HepG2 (cell line): Measurements from ENCODE around the gene PAIP1. TPM values are rescaled to one million over a fixed set of nuclear protein-coding genes. Genes with fewer than 3 reads are reported as not detected.
A peak's percentile ranks its signal among the peaks of the same experiment; 100 is the strongest.

ENCODE experiments used
- CC2D1A ChIP-seq: sonication (generic); formaldehyde crosslinking; IDR thresholded peaks from 2 replicates; pipeline ENCODE4 v1.8.1; 2023; ENCODE audit warnings: mild to moderate bottlenecking, missing genetic modification reagents
- CEBPG ChIP-seq: IDR thresholded peaks from 2 replicates; pipeline ENCODE4 v1.6.1; 2016
- GTF2F1 ChIP-seq: fragments of 150-350 bp; IDR thresholded peaks from 2 replicates; pipeline ENCODE4 v1.6.1; 2014; ENCODE audit warnings: low read length
- HMGA1 ChIP-seq: sonication (generic); formaldehyde crosslinking; conservative IDR thresholded peaks from 2 replicates; pipeline ENCODE4 v1.4.0; 2020; ENCODE audit warnings: missing genetic modification reagents
- JARID2 ChIP-seq: sonication (generic); formaldehyde crosslinking; IDR thresholded peaks from 2 replicates; pipeline ENCODE4 v1.8.1; 2023; ENCODE audit warnings: missing genetic modification reagents, inconsistent platforms; ENCODE audit not compliant: insufficient replicate concordance
- JUN ChIP-seq: sonication (generic); formaldehyde crosslinking; IDR thresholded peaks from 2 replicates; pipeline ENCODE4 v1.4.0; 2020; ENCODE audit warnings: mild to moderate bottlenecking, missing genetic modification reagents
- MATR3 ChIP-seq: sonication (generic); formaldehyde crosslinking; IDR thresholded peaks from 2 replicates; pipeline ENCODE4 v1.4.0; 2020; ENCODE audit warnings: missing genetic modification reagents
- NCOR1 ChIP-seq: fragments of 200-600 bp; sonication (generic); IDR thresholded peaks from 2 replicates; pipeline ENCODE4 v1.7.0; 2017; ENCODE audit warnings: antibody characterized with exemption, low read length, borderline replicate concordance
- PPARG ChIP-seq: conservative IDR thresholded peaks from 2 replicates; pipeline ENCODE4 v1.6.1; 2016; ENCODE audit warnings: missing biosample characterization, missing genetic modification reagents
- RFXANK ChIP-seq: IDR thresholded peaks from 2 replicates; pipeline ENCODE4 v1.6.1; 2016
- TEAD2 ChIP-seq: sonication (generic); formaldehyde crosslinking; IDR thresholded peaks from 2 replicates; pipeline ENCODE4 v1.9.0; 2021; ENCODE audit warnings: missing genetic modification reagents
- ZC3H4 ChIP-seq: sonication (generic); formaldehyde crosslinking; IDR thresholded peaks from 2 replicates; pipeline ENCODE4 v1.4.0; 2020; ENCODE audit warnings: missing genetic modification reagents, borderline replicate concordance
- ZNF780A ChIP-seq: sonication (generic); formaldehyde crosslinking; IDR thresholded peaks from 2 replicates; pipeline ENCODE4 v1.8.0; 2022; ENCODE audit warnings: mild to moderate bottlenecking, missing genetic modification reagents, moderate library complexity
- ZSCAN12 ChIP-seq: sonication (generic); formaldehyde crosslinking; IDR thresholded peaks from 2 replicates; pipeline ENCODE4 v1.9.0; 2021; ENCODE audit warnings: mild to moderate bottlenecking, missing genetic modification reagents
- polyA plus RNA-seq, 8 experiments: library from polyadenylated mRNA; depleted of rRNA in 3 of 8; stranded (reverse) in 7 of 8; unstranded in 1 of 8; fragments of >200 nt; fragmentation: Illumina TruSeq in 4 of 8; extraction: Trizol in 4 of 8; gene quantifications; 2 replicates each; pipeline versions ENCODE4 v1.2.1 to v1.2.3, GENCODE V29; 2011 to 2016; ENCODE audit warnings: low read depth in 4 of 8, missing spikeins in 1 of 8, mixed read lengths in 1 of 8; ENCODE audit not compliant: insufficient read depth in 1 of 8
- total RNA-seq, 5 experiments: library from RNA; depleted of rRNA; stranded (reverse); fragments of >200 nt; fragmentation: Illumina TruSeq; extraction: Trizol; gene quantifications; 2 replicates each; pipeline ENCODE4 v1.2.3, GENCODE V29; 2016; ENCODE audit warnings: low read depth in 1 of 5
- TF ChIP-seq, protein P1 (sequence below): sonication (generic); formaldehyde crosslinking; IDR thresholded peaks from 2 replicates; pipeline ENCODE4 v1.4.0; 2020; ENCODE audit warnings: low read depth, missing genetic modification reagents
- TF ChIP-seq, protein P2 (sequence below): sonication (generic); formaldehyde crosslinking; IDR thresholded peaks from 2 replicates; pipeline ENCODE4 v1.5.1; 2020; ENCODE audit warnings: missing genetic modification reagents, mild to moderate bottlenecking, borderline replicate concordance
- TF ChIP-seq, protein P3 (sequence below), 2 experiments: sonication (generic) in 1 of 2; formaldehyde crosslinking in 1 of 2; IDR thresholded peaks; 2 replicates each; pipeline versions ENCODE4 v1.6.1 to v1.9.0; 2014 to 2022; ENCODE audit warnings: antibody characterized with exemption in 1 of 2, borderline replicate concordance in 1 of 2, inconsistent platforms in 1 of 2, low read depth in 1 of 2, missing genetic modification reagents in 1 of 2
- TF ChIP-seq, protein P4 (sequence below): sonication (generic); formaldehyde crosslinking; IDR thresholded peaks from 2 replicates; pipeline ENCODE4 v1.8.0; 2022; ENCODE audit warnings: mild to moderate bottlenecking, missing genetic modification reagents, borderline replicate concordance

PAIP1 gene
- total and polyA plus RNA-seq, 2 of the 13 experiments (the other 11 are each of a cell fraction or from before 2014, with no cell fraction given) = 96.6 to 116 TPM

DNA sequence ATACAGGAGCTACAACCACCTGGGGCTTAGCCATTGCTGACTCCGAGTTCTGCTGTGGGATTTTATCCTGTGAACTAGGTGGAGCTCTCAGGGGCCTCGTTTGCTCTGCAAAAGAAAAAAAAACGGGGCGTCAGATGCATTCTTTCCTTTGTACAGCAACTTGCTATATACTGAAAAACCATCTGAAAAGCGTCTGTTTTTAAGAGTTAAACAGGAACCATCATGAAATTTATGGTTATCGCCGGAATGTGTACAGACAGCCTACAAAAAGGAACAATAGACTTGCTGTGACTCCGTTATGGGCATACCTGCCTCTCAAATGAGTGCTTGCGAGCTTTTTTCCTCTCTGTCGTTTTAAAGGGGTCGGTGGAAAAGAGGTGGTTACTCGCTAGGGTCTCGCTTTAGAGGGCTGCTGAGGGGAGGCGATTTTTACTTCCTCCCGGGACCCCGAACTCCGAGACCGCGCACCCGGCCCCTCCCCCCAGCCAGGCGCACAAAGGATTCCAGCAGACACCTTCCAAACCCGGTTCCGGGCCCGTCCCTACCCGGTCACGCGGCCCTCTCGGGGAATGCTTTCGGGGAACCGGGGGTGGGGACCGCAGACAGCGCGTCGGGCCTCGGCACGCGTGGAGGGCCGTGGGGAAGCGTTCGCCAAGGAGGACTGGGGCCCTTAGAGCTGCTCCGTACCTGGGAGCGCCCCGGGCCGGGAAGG, 826 bp downstream of the PAIP1 start (continued):
- TF ChIP-seq, protein P1, sequence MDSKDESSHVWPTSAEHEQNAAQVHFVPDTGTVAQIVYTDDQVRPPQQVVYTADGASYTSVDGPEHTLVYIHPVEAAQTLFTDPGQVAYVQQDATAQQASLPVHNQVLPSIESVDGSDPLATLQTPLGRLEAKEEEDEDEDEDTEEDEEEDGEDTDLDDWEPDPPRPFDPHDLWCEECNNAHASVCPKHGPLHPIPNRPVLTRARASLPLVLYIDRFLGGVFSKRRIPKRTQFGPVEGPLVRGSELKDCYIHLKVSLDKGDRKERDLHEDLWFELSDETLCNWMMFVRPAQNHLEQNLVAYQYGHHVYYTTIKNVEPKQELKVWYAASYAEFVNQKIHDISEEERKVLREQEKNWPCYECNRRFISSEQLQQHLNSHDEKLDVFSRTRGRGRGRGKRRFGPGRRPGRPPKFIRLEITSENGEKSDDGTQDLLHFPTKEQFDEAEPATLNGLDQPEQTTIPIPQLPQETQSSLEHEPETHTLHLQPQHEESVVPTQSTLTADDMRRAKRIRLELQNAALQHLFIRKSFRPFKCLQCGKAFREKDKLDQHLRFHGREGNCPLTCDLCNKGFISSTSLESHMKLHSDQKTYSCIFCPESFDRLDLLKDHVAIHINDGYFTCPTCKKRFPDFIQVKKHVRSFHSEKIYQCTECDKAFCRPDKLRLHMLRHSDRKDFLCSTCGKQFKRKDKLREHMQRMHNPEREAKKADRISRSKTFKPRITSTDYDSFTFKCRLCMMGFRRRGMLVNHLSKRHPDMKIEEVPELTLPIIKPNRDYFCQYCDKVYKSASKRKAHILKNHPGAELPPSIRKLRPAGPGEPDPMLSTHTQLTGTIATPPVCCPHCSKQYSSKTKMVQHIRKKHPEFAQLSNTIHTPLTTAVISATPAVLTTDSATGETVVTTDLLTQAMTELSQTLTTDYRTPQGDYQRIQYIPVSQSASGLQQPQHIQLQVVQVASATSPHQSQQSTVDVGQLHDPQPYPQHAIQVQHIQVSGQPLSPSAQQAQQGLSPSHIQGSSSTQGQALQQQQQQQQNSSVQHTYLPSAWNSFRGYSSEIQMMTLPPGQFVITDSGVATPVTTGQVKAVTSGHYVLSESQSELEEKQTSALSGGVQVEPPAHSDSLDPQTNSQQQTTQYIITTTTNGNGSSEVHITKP (CRISPR knock-in tag) = no peak
- TF ChIP-seq GTF2F1 (no peak), TEAD2 (CRISPR knock-in tag) (no peak), ZC3H4 (CRISPR knock-in tag) (no peak), CEBPG (CRISPR knock-in tag) (no peak), JARID2 (CRISPR knock-in tag) (no peak), JUN (no peak), ZSCAN12 (CRISPR knock-in tag) (no peak), PPARG (CRISPR knock-in tag) (no peak), HMGA1 (CRISPR knock-in tag) (no peak), RFXANK (CRISPR knock-in tag) (no peak), ZNF780A (no peak), MATR3 (no peak), CC2D1A (CRISPR knock-in tag) (no peak), NCOR1 (no peak)
- TF ChIP-seq, protein P2, sequence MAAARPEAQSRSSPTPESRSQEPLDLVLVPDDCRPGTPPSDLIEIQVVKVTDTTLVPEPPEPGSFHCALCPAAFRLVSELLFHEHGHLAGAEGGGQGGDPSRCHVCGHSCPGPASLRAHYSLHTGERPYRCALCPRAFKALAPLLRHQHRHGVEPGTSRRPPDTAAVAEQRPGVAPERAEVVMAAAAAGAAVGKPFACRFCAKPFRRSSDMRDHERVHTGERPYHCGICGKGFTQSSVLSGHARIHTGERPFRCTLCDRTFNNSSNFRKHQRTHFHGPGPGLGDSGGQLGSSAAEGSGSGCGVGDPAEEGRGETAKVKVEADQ (CRISPR knock-in tag) = peak; percentile 13; the same call in 1 of the 2 replicates
- TF ChIP-seq, protein P3, sequence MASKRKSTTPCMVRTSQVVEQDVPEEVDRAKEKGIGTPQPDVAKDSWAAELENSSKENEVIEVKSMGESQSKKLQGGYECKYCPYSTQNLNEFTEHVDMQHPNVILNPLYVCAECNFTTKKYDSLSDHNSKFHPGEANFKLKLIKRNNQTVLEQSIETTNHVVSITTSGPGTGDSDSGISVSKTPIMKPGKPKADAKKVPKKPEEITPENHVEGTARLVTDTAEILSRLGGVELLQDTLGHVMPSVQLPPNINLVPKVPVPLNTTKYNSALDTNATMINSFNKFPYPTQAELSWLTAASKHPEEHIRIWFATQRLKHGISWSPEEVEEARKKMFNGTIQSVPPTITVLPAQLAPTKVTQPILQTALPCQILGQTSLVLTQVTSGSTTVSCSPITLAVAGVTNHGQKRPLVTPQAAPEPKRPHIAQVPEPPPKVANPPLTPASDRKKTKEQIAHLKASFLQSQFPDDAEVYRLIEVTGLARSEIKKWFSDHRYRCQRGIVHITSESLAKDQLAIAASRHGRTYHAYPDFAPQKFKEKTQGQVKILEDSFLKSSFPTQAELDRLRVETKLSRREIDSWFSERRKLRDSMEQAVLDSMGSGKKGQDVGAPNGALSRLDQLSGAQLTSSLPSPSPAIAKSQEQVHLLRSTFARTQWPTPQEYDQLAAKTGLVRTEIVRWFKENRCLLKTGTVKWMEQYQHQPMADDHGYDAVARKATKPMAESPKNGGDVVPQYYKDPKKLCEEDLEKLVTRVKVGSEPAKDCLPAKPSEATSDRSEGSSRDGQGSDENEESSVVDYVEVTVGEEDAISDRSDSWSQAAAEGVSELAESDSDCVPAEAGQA (IDR thresholded peaks at IDR 0.05; ENCODE audit: low read depth) = no peak
- TF ChIP-seq, protein P3 (CRISPR knock-in tag; IDR thresholded peaks at IDR 0.05; ENCODE audit: borderline replicate concordance) = peak; percentile 17; the same call in 1 of the 2 replicates
- TF ChIP-seq, protein P4, sequence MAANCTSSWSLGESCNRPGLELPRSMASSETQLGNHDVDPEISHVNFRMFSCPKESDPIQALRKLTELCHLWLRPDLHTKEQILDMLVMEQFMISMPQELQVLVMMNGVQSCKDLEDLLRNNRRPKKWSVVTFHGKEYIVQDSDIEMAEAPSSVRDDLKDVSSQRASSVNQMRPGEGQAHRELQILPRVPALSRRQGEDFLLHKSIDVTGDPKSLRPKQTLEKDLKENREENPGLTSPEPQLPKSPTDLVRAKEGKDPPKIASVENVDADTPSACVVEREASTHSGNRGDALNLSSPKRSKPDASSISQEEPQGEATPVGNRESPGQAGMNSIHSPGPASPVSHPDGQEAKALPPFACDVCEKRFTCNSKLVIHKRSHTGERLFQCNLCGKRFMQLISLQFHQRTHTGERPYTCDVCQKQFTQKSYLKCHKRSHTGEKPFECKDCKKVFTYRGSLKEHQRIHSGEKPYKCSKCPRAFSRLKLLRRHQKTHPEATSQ (CRISPR knock-in tag) = no peak
